K562 (cell line): ENCODE data around the gene DIAPH3. TPM values are rescaled to one million over a fixed set of nuclear protein-coding genes. Genes with fewer than 3 reads are reported as not detected.

Experiments
- ATAC-seq: fragments of 200-7000 bp; cut with Tn5 transposase; 3 replicates; pipeline ENCODE4 v1.9.1; 2020; ENCODE audit warnings: moderate library complexity
- BruUV-seq: library from RNA; stranded (reverse); fragments of 400-500 nt; replicated peaks from 2 replicates; lab custom pipeline; 2021; lab: Mats Ljungman, UMichigan
- CTCF ChIA-PET: fragments of 300-600 bp; formaldehyde crosslinking; extraction: SDS; loops from one replicate; lab custom pipeline; 2021; ENCODE audit warnings: low intra/inter-chr PET ratio; lab: Yijun Ruan, JAX
- POLR2A ChIA-PET: fragments of 300-600, 350-650 bp; sonication (Branson Sonifier 250); formaldehyde crosslinking; extraction: SDS; loops from one replicate; lab custom pipeline; 2021; ENCODE audit warnings: antibody characterized with exemption, inconsistent platforms; lab: Yijun Ruan, JAX
- DNase-seq, 4 experiments: peaks; one replicate each; pipeline versions ENCODE4 v3.0.0 to v3.0.0-alpha.2; 2011 to 2018; ENCODE audit warnings: low spot score in 3 of 4, mixed read lengths in 3 of 4; ENCODE audit errors: extremely low read depth in 1 of 4
- FAIRE-seq: peaks from 2 replicates; lab custom pipeline; 2011; peaks lifted over from hg19 to GRCh38; lab: Jason Lieb, UNC
- H2AFZ ChIP-seq: 2 replicates; pipeline ENCODE4 v1.6.0; 2011; ENCODE audit warnings: low read depth, low read length, control low read depth, inconsistent platforms
- H3K27ac ChIP-seq: fragments of 200-600 bp; 3 replicates; pipeline ENCODE4 v1.8.0; 2011; ENCODE audit warnings: low read depth, mild to moderate bottlenecking, control low read depth, inconsistent platforms, low read length, moderate library complexity, mixed read lengths; ENCODE audit errors: extremely low read depth
- H3K27me3 ChIP-seq, 2 experiments: fragments of 300-600 bp in 1 of 2; 2 replicates in 1 of 2; 3 replicates in 1 of 2; pipeline versions ENCODE4 v1.6.0 to v1.8.0; 2011; ENCODE audit warnings: inconsistent platforms in 2 of 2, low read length in 2 of 2, mild to moderate bottlenecking in 1 of 2, mixed read lengths in 1 of 2, moderate library complexity in 1 of 2; ENCODE audit not compliant: control insufficient read depth in 2 of 2, insufficient read depth in 2 of 2
- H3K36me3 ChIP-seq: fragments of 300-600 bp; 3 replicates; pipeline ENCODE4 v1.8.0; 2011; ENCODE audit warnings: mild to moderate bottlenecking, low read length, inconsistent platforms; ENCODE audit not compliant: control insufficient read depth, insufficient read depth
- H3K4me1 ChIP-seq, 2 experiments: fragments of 200-600 bp in 1 of 2; replicated peaks in 1 of 2; 2 replicates in 1 of 2; 3 replicates in 1 of 2; pipeline versions ENCODE4 v1.5.1 to v1.8.0; 2011; ENCODE audit warnings: inconsistent platforms in 2 of 2, low read length in 2 of 2, mild to moderate bottlenecking in 1 of 2, mixed read lengths in 1 of 2, moderate library complexity in 1 of 2; ENCODE audit not compliant: control insufficient read depth in 2 of 2, insufficient read depth in 2 of 2
- H3K4me2 ChIP-seq: 2 replicates; pipeline ENCODE4 v1.6.1; 2011; ENCODE audit warnings: low read length, control low read depth, inconsistent platforms, mixed read lengths; ENCODE audit not compliant: insufficient read depth
- H3K4me3 ChIP-seq: fragments of 200-600 bp; sonication (generic), shearing (Covaris generic); 2 replicates; pipeline ENCODE4 v1.5.1; 2016; ENCODE audit warnings: control low read depth, inconsistent platforms
- H3K79me2 ChIP-seq: fragments of 200-600 bp; 3 replicates; pipeline ENCODE4 v1.8.0; 2011; ENCODE audit warnings: low read length, inconsistent platforms; ENCODE audit not compliant: control insufficient read depth, insufficient read depth
- H3K9ac ChIP-seq, 2 experiments: 2 replicates each; pipeline versions ENCODE4 v1.6.0 to v1.6.1; 2011; ENCODE audit warnings: low read depth in 2 of 2, low read length in 2 of 2, control low read depth in 1 of 2, inconsistent platforms in 1 of 2, mild to moderate bottlenecking in 1 of 2, mixed read lengths in 1 of 2; ENCODE audit not compliant: insufficient read depth in 1 of 2
- H3K9me1 ChIP-seq: one replicate; pipeline ENCODE4 v1.6.0; 2011; ENCODE audit warnings: inconsistent platforms, mild to moderate bottlenecking, low read length, moderate library complexity; ENCODE audit not compliant: control insufficient read depth, insufficient read depth
- H3K9me3 ChIP-seq: replicated peaks from 2 replicates; pipeline ENCODE4 v1.5.1; 2011; ENCODE audit warnings: low read depth, low read length, inconsistent platforms; ENCODE audit not compliant: control insufficient read depth, insufficient read depth
- H4K20me1 ChIP-seq: replicated peaks from 2 replicates; pipeline ENCODE4 v1.6.1; 2011; ENCODE audit warnings: low read length, inconsistent platforms, mixed read lengths; ENCODE audit not compliant: control insufficient read depth, insufficient read depth
- BACH1 ChIP-seq: fragments of 200-800 bp; sonication (Bioruptor generic); IDR thresholded peaks from 2 replicates; pipeline ENCODE4 v1.6.1; 2016; ENCODE audit warnings: missing genetic modification characterization, missing compliant biosample characterization
- ETV5 ChIP-seq: sonication (generic); formaldehyde crosslinking; IDR thresholded peaks from 2 replicates; pipeline ENCODE4 v1.4.0; 2020; ENCODE audit warnings: low read depth, mild to moderate bottlenecking, missing genetic modification reagents
- MTF1 ChIP-seq: fragments of 250-450 bp; sonication (Bioruptor Pico); IDR thresholded peaks from 2 replicates; pipeline ENCODE4 v1.9.0; 2021; ENCODE audit warnings: moderate library complexity, mild to moderate bottlenecking, inconsistent platforms, borderline replicate concordance
- RBM34 ChIP-seq: fragments of 200-400 bp; formaldehyde crosslinking; IDR thresholded peaks from 2 replicates; pipeline ENCODE4 v1.6.1; 2018; ENCODE audit warnings: low read length, borderline replicate concordance; ENCODE audit not compliant: insufficient read depth
- WGBS: fragments of 100-300 bp; shearing (Covaris generic); methylation state at CpG from one replicate; pipeline ENCODE4 v1.1.6; 2016; ENCODE audit warnings: low coverage, mixed read lengths; ENCODE audit not compliant: insufficient coverage; ENCODE audit errors: missing lambda C conversion rate; 5-methylcytosine and 5-hydroxymethylcytosine counted together
- in situ Hi-C: fragments of 300-500 bp; cut with MboI; formaldehyde crosslinking; loops from 4 replicates; pipeline ENCODE4 v1.15.0; 2018; ENCODE audit warnings: inconsistent platforms, mixed read lengths
- intact Hi-C: fragments of 100-400 bp; cut with micrococcal nuclease; formaldehyde crosslinking; loops from 2 replicates; pipeline ENCODE4 v1.14.2; 2022
- polyA plus RNA-seq, 8 experiments: library from polyadenylated mRNA; depleted of rRNA in 4 of 8; stranded (reverse) in 5 of 8; unstranded in 3 of 8; fragments of >200 nt; fragmentation: Nextera tagmentation in 2 of 8; fragmentation: Illumina TruSeq in 1 of 8; extraction: Ambion mirVana in 2 of 8; extraction: Trizol in 1 of 8; gene quantifications; 2 replicates each; pipeline versions ENCODE4 v1.2.1 to v1.2.3, GENCODE V29; 2011 to 2014; ENCODE audit warnings: inconsistent platforms in 1 of 8, missing spikeins in 1 of 8
- total RNA-seq, 7 experiments: library from RNA; depleted of rRNA in 6 of 7; stranded (reverse); fragments of >200 nt in 6 of 7; fragmentation: Illumina TruSeq in 2 of 7; extraction: Trizol in 2 of 7; gene quantifications; 2 replicates each; pipeline versions ENCODE4 v1.2.1 to v1.2.3, GENCODE V29; 2011 to 2021; ENCODE audit warnings: low replicate concordance in 1 of 7
- TF ChIP-seq, protein P1 (sequence below): fragments of 250-450 bp; sonication (Bioruptor Pico); IDR thresholded peaks from 2 replicates; pipeline ENCODE4 v1.8.0; 2022; ENCODE audit warnings: inconsistent platforms

Gene DIAPH3
- total and polyA plus RNA-seq, 9 of the 15 experiments (the other 6 are each of a cell fraction or from before 2014, with no cell fraction given): 9.0 to 18.7 (median 14.7) TPM

DNA sequence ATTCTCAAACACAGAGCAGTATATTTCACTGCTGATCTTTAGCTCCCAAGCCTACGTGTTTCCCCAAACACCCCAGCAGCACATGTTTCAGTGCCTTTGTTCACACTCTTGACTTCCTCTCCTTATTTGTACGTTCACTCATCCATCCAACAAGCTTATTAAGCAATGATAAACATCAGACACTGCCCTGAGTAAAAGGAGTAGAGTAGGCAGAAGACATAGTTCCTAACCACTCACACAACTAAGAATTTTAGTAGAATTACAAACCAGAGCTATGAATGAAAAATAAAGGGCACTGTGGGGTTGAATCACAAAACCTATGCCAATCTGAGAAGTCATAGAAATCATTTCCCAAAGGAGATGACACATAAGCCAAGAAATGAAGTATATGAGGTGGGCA, 213.5 kb downstream of the DIAPH3 start:
- Histone ChIP-seq H3K9ac (no peak overlapping the region), H3K36me3 (no peaks in the 10 kb centered on the region), H3K9me3 (no peaks in the 10 kb centered on the region), H3K79me2 (no peaks in the 10 kb centered on the region), H3K9me1 (no peaks in the 10 kb centered on the region), H3K27ac (no peak overlapping the region), H3K4me2 (no peak overlapping the region), H3K4me1 (no peaks in the 10 kb centered on the region), H2AFZ (no peak overlapping the region), H3K4me3 (no peak overlapping the region), H3K27me3 (no peaks in the 10 kb centered on the region), H4K20me1 (no peaks in the 10 kb centered on the region)
- in situ Hi-C loops (no loop called here), intact Hi-C loops (no loop called here)
- ATAC-seq (no peak), FAIRE-seq (no peak), DNase-seq (no peak)
- TF ChIP-seq BACH1 (tag): no peak
- ChIA-PET CTCF (no interaction called here), POLR2A (no interaction called here)
- 60% methylated on average over 2 of the region's 2 CpGs for WGBS
- BruUV-seq: no TSS peak

DNA sequence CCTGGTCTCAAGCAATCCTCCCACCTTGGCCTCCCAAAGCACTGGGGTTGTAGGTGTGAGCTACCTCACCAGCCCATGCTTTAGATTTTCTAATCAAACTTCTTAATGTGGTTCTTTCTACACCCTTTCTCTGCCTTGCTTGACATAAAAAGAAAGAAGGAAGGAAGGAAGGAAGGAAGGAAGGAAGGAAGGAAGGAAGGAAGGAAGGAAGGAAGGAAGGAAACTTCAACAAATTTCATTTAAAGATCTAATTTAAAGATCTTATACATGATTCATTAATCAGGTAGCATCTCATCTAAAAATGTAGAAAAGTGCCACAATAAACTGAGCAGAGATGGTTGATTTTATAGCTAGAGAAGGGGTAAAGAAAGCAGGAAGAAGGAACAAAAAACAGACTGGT, 215.0 kb downstream of the DIAPH3 start:
- Histone ChIP-seq H3K36me3 (no peaks in the 10 kb centered on the region), H3K9me3 (no peaks in the 10 kb centered on the region), H3K4me3 (no peak overlapping the region), H3K79me2 (no peaks in the 10 kb centered on the region), H3K9me1 (no peaks in the 10 kb centered on the region), H4K20me1 (no peaks in the 10 kb centered on the region), H2AFZ (no peak overlapping the region), H3K9ac (no peak overlapping the region), H3K4me2 (no peak overlapping the region), H3K27me3 (no peaks in the 10 kb centered on the region), H3K27ac (no peak overlapping the region), H3K4me1 (no peaks in the 10 kb centered on the region)
- intact Hi-C loops (no loop called here), in situ Hi-C loops (no loop called here)
- DNase-seq: no peak
- FAIRE-seq: no peak
- CTCF ChIA-PET: no interaction called here
- ATAC-seq: no peak
- POLR2A ChIA-PET: no interaction called here
- BruUV-seq: no TSS peak
- no peak for TF ChIP-seq ETV5 (CRISPR knock-in tag)
- TF ChIP-seq RBM34: no peak
- TF ChIP-seq MTF1: no peak
- TF ChIP-seq, protein P1, sequence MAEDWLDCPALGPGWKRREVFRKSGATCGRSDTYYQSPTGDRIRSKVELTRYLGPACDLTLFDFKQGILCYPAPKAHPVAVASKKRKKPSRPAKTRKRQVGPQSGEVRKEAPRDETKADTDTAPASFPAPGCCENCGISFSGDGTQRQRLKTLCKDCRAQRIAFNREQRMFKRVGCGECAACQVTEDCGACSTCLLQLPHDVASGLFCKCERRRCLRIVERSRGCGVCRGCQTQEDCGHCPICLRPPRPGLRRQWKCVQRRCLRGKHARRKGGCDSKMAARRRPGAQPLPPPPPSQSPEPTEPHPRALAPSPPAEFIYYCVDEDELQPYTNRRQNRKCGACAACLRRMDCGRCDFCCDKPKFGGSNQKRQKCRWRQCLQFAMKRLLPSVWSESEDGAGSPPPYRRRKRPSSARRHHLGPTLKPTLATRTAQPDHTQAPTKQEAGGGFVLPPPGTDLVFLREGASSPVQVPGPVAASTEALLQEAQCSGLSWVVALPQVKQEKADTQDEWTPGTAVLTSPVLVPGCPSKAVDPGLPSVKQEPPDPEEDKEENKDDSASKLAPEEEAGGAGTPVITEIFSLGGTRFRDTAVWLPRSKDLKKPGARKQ (CRISPR knock-in tag): no peak
